Stimulated activated CD8-positive, alpha-beta memory T cell treated with anti-CD3 and anti-CD28 coated beads, Interleukin-2, amount 100 ng/mL, for 48 hours (primary cell): ENCODE results near the gene GRB7.
"Not testable (repeated sequence)": the region's sequence is repeated elsewhere in the genome, so short reads cannot be mapped to it uniquely, and the experiment has no call there.

Experiments used
- DNase-seq, 2 donors: peaks; one replicate each; pipeline ENCODE4 v3.0.0-alpha.2; 2020; ENCODE audit warnings: low read depth in 2 of 2

GRB7 gene

DNA sequence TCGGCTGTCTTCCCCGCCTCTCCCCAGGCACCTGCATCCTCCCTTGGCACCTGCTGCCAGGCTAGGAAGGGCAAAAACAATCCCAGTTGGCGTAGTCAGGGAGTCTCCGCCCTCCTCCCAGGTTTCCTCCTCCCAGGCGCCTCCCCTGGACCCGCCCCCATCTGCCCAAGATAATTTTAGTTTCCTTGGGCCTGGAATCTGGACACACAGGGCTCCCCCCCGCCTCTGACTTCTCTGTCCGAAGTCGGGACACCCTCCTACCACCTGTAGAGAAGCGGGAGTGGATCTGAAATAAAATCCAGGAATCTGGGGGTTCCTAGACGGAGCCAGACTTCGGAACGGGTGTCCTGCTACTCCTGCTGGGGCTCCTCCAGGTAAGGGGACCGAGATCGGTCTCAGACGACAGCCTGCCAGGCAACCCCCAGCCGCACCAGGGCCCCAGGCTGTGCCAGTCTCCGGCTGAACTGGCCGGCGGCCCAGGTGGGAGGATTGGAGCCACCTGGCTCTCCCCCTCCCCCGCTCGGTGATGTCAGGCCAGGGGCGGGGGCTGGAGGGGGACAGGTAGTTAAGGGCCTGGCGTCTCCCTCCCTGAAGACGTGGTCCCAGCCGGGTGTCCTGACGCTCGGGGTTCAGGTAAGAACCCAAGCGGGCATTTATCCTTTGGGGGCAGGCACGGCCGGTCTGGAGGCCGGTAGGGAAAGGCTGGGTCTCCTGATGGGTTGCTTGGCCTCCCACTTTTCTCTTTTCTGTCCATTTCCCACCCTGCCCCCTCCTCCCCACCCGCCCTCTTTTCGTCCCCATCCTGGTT, at the start of gene GRB7:
TSS of gene GRB7 (plus strand) at position 179 of the 808 bp plus-strand sequence. CDS start 4,364 bp downstream, outside the sequence.
- DNase-seq = no peak

GRCh38 chr17:39688475-39688835, 49.3 kb upstream of the GRB7 start:
- DNase-seq = no peak

DNA sequence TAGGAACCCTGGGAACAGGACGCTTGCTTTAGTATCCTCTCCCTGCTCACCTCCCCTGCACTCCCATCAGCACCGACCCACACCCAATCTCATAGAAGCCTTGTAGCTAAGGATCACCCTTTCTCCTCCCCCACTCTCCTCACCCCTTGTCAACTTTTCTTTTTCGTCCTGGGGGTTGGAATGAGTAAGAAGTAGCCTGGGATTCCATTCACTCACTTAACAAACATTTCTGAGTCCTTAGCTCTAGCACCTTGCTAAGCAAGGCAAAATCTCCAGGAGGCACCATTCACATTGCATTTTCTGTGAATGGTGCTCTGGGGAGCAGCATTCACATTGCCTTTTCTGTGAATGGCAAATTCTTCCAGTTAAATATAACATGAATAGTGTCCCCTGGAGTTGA, 48.8 kb upstream of the GRB7 start:
- no peak for DNase-seq

DNA sequence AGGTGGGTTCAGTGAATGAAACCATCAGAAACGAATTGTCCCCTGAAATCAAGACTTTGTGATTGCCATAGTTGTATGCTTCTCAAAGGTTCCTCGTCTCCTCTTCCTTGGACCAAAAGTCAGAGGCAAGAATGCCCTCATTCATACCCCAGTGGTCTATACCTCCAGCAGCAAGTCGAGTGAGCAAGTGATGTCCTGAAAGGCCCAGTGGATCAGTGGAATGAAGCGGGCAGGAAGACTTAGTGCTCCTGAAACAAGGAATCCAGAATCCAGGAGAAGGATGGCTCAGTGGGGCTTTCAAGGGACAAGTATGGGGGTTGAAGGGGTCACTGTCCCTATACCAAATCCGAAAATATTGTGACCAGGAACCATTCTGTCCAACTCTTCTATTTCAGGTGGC, 43.1 kb upstream of the GRB7 start:
- no peak for DNase-seq

DNA sequence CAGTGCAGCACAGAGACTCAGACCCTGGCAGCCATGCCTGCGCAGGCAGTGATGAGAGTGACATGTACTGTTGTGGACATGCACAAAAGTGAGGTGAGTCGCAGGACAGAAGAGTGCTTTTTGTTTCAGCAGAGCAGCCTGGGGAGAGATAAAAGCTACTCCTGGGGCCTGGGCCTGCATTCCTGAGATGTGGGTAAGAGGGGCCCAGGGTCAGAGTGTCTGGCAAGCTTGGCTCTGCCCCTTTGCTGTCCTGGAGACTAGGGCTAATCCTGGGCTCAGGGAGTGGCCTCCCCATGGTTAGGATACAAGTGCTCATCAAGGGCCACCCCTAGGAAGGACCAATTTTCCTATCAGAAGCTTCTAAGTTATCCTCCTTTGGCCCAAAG, 42.7 kb upstream of the GRB7 start:
- DNase-seq = no peak

- DNase-seq = no peak
Observed at GRCh38 chr17:39696731-39697130, 41.0 kb upstream of the GRB7 start.

DNA sequence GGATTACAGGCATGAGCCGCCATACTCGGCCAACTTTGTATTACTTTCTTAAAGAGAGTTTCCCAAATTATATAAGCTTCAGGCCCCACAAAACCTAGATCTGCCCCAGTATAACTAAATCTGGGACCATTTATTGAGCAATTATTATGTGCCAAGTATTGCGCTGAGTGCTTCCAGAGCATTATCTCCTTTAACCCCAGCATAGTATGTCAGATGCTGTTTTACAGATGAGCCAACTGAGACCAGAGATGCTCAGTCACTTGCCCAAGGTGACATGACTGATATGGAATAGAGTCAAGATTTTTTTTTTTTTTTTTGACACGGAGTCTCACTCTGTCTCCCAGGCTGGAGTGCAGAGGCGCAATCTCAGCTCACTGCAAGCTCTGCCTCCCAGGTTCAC, 39.8 kb upstream of the GRB7 start:
- DNase-seq = no peak

- DNase-seq = not testable (repeated sequence)
Observed at GRCh38 chr17:39699157-39699817, 38.5 kb upstream of the GRB7 start.

DNA sequence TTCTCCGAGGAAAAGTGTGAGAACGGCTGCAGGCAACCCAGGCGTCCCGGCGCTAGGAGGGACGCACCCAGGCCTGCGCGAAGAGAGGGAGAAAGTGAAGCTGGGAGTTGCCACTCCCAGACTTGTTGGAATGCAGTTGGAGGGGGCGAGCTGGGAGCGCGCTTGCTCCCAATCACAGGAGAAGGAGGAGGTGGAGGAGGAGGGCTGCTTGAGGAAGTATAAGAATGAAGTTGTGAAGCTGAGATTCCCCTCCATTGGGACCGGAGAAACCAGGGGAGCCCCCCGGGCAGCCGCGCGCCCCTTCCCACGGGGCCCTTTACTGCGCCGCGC, 38.0 kb upstream of the GRB7 start, which contains the start of gene ERBB2:
TSS of gene ERBB2 (plus strand) at position 247 of the 330 bp plus-strand sequence. CDS start 175 bp downstream, outside the sequence.
- no peak for DNase-seq

- no peak for DNase-seq
Observed at GRCh38 chr17:39700148-39700987, 37.4 kb upstream of the GRB7 start.

GRCh38 chr17:39701012-39701783, 36.5 kb upstream of the GRB7 start:
- no peak for DNase-seq

DNA sequence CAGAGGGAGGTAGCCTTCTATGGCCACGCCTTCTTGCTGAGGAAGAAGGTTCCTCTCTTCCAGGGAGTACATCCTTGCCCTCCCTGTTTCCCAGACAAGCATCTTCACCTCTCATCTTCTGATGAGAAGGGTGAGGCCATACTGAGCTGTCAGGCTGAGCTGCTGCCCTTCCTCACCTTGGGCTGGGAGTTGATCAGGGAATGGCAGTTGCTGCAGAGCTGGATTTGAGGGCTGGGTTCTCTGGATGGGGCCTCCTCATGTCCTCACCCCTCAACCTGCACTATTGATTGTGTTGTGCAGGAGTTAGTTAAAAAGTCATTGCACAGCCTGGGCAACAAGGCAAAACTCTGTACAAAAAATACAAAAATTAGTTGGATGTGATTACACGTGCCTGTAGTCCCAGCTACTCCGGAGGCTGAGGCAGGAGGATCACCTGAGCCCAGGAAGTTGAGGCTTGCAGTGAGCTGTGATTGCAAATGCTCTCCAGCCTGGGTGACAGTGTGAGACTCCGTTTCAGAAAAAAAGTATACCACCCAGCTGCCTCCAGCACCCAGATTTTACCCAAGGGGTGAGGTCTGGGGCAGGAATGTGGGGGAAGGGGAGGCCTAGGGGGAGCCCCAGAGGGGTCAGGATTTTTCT, 35.8 kb upstream of the GRB7 start:
- no peak for DNase-seq

- no peak for DNase-seq
Observed at GRCh38 chr17:39702901-39703893, 34.5 kb upstream of the GRB7 start.

GRCh38 chr17:39703913-39704312, 33.8 kb upstream of the GRB7 start:
- no peak for DNase-seq

- DNase-seq = no peak
Observed at GRCh38 chr17:39704821-39705551, 32.8 kb upstream of the GRB7 start.

DNA sequence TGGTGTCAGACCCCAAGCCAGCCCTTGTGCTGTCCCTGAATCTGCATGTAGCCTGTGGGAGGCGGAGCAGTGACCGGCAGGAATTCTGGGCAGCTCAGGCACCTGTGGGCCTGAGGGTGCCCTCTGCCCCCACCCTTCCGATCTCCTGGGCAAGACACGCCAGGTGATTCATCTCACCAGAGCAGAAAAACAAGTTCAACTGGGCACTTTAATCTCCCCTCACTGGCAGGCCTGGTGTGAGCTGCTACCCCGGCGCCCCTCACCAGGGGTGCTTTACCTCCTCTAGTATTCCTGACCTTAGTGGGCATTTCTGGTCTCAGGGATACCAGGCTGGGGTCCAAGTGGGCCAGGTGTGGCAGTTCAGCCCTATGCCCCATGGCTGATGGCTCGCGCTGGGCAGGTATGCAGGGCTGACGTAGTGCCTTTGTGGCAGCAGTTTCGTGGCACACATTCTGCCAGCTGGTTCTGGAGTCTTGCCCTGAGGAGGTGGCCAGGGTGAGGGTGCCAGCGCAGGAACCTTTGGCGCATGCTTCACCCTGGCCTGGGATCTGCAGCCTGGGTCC, 31.9 kb upstream of the GRB7 start:
- DNase-seq = no peak

GRCh38 chr17:39706383-39706782, 31.4 kb upstream of the GRB7 start:
- no peak for DNase-seq

DNA sequence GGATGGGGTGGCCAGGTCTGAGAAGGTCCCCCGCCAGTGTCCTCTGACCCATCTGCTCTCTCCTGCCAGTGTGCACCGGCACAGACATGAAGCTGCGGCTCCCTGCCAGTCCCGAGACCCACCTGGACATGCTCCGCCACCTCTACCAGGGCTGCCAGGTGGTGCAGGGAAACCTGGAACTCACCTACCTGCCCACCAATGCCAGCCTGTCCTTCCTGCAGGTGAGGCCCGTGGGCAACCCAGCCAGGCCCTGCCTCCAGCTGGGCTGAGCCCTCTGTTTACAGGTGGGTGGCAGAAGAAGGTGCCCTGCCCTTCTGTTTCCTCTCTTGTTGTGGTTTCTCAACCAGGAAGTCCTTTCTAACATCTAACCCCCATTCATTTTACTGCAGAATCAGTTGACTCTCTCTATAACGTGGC, 30.8 kb upstream of the GRB7 start:
- DNase-seq = no peak
